ENCODE results near the gene ME3.
"Not testable (repeated sequence)": the region's sequence is repeated elsewhere in the genome, so short reads cannot be mapped to it uniquely, and the experiment has no call there.

ME3 gene

DNA sequence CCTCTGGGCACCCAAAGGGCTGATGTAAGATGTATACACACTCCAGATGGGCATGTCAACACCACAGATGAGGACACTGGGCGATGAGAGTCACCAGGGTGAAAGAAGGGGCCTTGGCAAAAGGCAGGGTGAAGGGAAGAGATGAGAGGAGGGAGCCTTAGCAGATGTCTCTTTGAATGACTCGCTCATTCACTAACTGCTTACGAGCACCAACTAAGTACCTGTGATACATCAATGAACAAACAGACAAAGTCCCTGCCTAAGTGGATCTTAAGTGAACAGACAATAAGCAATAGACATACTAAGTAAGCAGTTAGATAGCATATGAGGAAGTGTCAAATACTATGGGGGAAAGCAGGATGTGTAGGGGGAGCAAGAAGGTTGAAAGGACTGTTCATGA is 7.5 kb downstream of the ME3 start:
- no peak for DNase-seq

DNA sequence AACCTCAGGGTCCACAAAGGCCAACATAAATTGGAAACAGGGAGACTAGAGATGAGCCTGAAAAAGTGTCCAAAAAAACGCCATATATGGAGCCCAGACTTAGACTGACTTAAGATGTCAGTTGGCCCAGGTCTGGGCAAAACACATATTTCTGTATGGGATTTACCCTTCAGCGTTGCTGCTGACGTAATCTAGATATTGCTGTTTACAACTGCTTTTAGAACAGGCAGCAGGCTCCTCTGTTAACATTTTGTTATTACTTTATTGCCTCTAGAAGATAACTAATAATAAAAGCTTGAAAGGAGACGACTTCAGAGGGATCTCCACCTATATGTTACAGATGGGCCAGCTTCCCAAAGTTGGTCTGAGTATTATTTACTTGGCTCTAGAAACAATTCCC is 8.7 kb downstream of the ME3 start:
- no peak for DNase-seq

DNA sequence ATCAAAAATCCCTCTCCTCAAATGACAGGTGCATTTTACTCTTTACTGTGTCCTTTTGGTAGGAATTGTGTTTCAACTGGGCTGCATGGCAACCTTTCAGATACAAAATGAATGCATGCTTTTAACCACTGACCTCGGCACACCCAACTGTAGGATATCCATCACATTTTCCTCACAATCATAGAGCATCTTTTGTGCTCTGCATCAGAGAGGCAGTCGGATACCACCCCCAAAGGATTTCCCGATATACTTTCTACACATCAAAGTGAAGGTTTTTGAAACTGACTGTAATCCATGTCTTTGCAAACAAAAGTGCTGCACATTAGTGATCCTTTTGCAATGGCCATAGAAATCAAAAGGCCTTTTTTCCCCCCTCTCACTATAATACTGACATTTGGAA is 9.1 kb downstream of the ME3 start:
- no peak for DNase-seq

DNA sequence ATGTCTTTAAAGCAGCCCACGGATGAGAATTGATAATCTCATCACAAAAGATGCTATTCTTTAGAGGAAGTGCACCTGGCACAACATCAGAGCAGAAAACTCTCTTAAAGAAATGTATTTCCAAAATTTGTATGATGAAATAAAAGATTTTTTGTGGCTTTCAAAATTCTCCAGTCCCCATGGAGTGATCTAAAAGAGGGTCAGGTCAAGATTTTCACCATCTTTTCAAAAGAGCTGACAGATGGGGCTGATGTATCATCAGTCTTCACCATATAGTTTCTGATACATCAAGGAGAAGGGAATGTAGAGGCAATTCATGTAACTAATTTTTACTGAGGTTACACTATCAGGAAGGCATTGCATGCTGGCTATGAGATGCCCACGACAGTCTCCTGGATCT is 11.7 kb downstream of the ME3 start:
- DNase-seq: no peak

- DNase-seq: no peak
These were observed 12.3 kb downstream of the ME3 start for GRCh38 chr11:86660088-86660487.

DNA sequence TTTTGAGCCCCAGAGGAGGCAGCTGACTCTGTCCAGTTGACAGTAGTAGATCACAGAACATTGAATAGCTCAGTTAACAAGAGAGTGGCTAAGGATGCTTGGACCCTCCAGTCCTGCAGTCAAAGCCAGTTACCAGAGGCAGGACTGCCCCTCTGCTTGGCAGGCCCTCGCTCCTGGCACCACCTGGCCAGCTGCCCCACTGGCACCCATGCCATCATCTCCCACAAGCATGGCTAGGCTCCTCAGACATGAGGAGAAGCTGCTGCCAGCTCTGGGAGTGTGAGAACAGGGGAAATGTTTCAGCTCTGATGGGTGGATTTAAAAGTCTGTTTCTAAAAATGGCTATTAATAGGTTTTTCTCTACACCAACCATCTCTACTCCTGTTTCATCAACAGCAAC is 13.9 kb downstream of the ME3 start:
- no peak for DNase-seq

DNA sequence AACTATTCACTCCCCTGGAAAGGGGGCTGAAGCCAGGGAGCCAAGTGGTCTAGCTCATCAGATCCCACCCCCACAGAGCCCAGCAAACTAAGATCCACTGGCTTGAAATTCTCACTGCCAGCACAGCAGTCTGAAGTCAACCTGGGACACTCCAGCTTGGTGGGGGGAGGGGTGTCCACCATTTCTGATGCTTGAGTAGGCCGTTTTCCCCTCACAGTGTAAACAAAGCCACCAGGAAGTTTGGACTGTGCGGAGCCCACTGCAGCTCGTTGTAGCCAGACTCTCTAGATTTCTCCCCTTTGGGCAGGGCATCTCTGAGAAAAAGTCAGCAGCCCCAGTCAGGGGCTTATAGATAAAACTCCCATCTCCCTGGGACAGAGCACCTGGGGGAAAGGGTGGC is 27.2 kb downstream of the ME3 start:
- DNase-seq: not testable (repeated sequence)

DNA sequence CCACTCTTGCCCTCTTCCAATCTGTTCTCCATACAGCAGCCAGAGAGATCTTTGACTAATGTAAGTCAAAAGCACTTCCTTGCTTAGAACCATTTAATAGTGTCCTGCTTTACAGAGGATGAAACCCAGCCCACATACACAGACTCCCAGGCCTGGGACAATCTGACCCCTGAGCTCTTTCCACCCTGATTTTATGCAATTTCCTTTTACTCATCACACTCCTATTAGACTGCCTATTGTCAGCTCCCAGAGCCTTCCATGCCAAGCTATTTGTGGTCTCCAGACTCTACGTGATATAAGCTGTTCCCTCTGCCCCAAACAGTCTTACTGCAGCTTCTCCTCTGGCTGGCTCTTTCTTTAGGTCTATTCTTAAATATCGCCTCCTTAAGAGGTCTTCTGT is 28.1 kb downstream of the ME3 start:
- no peak for DNase-seq

- DNase-seq: no peak
These were observed 30.7 kb downstream of the ME3 start for GRCh38 chr11:86641537-86642261.

GRCh38 chr11:86639137-86639536 is 33.3 kb downstream of the ME3 start:
- no peak for DNase-seq

- DNase-seq: no peak
These were observed 33.7 kb downstream of the ME3 start for GRCh38 chr11:86638673-86639072.

- DNase-seq: no peak
These were observed 34.4 kb downstream of the ME3 start for GRCh38 chr11:86637988-86638387.

GRCh38 chr11:86636275-86636674 is 36.1 kb downstream of the ME3 start:
- DNase-seq: no peak

DNA sequence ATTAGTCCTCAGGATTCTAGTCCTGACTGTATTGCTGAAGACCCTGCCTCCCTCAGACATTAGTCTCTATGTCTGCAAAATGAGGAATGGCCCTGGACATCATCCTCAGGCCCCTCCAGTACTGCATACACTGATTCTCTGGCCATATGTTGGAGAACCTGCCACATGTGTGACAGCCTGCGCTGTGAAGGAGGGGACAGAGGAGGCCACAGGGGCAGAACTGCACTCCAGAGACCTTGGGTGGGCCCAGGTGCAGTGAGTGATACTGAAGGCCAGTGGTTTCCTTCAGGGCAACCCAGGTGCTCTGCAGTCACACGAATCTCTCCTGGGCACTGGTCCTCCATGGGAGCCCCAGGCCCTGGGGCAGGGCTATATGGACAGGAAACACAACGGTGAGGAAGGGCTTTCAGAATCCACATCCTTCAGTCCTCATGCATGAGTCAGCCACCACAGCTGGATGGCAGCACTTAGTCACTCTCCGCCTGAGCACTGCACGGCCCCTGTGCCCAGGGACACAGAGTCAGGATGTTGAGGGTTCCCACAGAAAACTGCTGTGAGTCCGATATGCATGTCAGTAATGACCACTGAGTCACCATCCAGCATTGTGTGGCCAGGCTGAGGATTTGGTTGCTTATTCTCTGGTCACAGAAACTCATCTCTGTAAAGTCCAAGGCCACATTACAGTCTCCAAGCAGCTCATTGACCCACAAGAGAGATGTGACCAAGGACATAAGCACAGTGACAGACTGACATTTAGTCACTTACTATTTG is 39.7 kb downstream of the ME3 start:
- no peak for DNase-seq

DNA sequence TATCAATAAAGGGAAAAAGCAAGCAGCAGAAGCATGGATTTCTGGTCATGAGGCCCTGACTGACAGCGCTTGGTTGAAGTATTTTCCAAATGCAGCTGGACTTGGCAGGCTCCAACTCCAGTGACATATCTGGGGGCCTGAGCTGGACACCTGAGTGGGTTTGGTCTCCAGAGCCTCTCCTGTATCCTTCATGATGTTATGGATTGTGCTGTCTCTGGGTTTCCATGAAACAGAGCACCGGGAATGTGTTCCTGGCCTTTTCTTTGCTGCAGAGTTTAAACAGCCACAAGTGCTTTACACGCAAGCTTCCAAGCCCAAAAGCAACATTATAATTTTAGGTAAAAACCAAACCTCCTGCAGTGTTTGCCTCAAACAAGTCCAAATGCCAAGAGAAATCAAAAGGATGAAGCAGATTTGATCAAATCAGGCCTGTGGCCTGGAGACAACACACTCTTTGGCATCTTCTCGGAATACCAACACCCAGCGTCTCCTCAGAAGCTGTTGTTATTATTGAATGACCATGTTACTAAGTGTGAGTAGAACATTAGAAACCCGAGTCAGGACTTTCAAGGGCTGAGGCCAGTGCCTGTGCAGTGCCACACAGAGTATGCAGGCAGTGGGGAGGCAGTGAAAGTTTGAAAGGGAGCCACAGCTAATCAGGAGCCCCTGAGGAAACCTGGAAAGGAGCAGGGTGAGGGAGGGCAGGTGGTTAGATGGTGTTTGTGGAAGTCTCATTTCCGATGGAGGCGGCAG is 42.0 kb downstream of the ME3 start:
- DNase-seq: peak in 1 of 58 donors; percentile 1

DNA sequence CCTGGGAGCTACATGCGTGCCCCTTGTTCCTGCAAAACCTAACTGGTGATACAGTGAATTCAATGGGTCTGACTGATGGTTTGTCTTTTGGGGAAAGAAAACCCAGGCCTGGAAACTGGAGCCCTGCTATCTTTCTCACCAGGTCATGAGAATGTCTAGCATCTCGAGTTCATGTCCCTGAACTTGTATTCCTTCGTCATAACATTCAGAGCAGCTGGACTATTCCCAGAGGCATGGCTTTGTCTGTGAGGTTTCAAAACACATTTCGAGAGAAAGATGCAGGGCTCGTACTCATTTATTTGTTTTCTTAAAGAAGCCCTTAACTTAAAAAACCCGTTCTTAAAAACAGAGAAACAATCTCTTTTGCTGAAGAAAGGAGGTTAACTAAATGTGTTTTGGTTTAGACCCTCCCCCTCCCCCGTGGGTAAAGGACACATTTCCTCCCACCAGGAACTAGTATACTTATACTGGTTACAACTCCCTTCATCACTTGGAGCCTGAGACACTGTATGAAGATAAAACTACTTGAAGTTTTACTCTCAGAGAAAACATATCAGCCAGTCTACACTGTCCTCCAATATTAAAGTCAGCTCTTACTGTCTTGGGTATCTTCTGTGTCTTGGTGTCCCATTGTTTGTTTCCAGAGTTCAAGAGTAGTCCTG is 43.2 kb downstream of the ME3 start:
- DNase-seq: no peak

DNA sequence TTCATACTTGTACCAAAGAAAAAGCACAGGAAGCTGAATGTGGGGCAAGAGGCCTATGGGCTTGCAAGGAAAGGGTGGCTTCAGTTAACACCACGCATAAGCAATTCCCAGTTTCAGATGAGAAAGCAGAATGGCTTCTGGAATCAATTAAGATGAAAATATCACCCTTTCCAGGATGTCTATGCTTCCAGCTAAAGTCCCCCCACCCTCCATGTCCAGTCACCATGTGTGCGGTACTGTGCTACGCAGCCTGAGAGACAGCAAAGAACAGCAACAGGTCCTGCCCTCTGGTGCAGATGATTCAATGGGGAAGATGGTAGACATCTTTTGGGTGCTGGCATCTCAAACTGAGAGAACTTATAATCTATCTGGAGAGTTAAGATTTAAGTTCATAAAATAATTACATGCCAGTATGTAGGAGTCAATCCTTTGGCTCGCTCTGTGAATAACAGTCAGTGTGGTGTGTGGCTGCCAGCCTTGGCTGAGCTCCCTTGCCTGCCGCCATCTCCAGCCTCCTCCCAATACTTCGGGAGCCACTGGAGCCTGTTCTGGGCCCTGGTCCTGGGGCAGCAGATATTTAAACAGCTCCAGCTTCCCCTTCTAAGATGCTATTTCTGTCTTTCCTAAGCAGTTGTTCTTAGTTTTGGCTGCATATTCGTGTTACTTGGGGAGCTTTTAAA is 44.5 kb downstream of the ME3 start:
- peak in 23 of 58 donors; percentile 3 to 57 (median 22) for DNase-seq

DNA sequence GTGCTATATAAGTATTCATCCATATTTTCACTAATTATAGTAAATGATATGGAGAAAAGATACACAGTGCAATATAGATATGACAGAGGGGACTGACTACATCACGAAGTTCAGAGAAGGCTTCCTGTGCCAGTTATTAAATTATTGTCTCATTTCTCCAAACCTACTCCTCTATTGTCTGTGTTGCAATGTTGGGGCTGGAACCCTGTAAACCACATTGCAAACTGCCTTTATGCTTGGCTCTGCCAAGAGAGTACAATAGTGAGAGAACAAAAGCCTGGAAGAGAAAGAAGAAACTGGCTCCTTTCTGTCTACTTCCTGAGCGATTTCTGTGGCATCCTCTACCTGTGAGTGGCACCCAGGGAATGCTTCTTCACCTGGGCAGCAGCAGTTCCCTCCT is 46.4 kb downstream of the ME3 start:
- DNase-seq: no peak

GRCh38 chr11:86625544-86625943 is 46.9 kb downstream of the ME3 start:
- DNase-seq: no peak

- DNase-seq: no peak
These were observed 48.0 kb downstream of the ME3 start for GRCh38 chr11:86624366-86624765.

DNA sequence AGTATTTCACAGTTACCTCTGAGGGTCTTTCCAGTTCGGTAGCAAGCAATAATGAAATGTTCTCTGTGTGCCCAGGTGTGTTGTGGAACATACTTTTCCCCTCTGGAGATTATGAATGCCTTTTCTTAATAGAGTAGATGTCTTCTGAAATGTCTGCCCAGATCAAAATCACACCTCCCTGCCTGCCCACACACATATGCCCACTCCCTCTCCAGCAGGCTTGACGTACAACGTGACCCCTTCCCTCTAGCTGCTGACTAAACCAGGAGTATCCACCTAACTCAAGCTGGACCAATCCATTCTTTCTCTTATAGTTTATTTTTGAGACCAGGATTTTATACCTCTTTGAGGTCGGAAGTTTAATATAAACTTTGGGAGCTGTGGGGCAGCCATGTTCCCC is 48.7 kb downstream of the ME3 start:
- peak in 1 of 58 donors; percentile 4 for DNase-seq
